22Rv1 (cell line): ENCODE results near the gene COLEC12.

Experiments used
- CTCF ChIP-seq: fragments of 450-650 bp; IDR thresholded peaks from 2 replicates; pipeline ENCODE4 v1.5.1; 2017; ENCODE audit warnings: mild to moderate bottlenecking
- ZFX ChIP-seq: fragments of 450-650 bp; IDR thresholded peaks from 2 replicates; pipeline ENCODE4 v1.6.1; 2017; ENCODE audit warnings: antibody characterized with exemption, borderline replicate concordance

DNA sequence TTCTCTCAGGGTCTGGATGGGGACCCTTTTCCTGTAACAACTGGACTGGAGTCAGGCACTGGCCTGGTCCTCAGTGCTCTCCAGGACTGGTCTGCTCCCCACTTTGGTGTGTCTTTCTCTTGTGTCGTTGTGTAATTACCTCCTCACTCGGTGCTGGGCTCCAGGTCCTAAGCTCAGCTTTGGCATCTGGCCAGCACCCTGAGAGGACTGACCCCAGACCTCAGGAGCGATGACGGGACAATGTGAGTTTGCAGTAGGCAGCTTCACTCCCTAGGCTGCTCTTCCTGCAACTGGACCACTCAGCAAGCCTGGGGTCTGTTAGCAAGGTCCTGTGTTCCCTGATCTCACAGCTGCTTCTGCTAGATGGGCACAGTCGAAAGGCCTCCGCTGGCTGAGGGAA is 93.8 kb downstream of the COLEC12 start:
- TF ChIP-seq CTCF (no peak), ZFX (no peak)
